ENCODE data around the gene GSTK1. TPM values are rescaled to one million over a fixed set of nuclear protein-coding genes. Genes with fewer than 3 reads are reported as not detected.
A peak's percentile ranks its signal among the peaks of the same experiment; 100 is the strongest.
"Not testable (repeated sequence)": the region's sequence is repeated elsewhere in the genome, so short reads cannot be mapped to it uniquely, and the experiment has no call there.

Gene GSTK1
- total RNA-seq (100 to 1,000 TPM; 182 to 249 (median 234) TPM), polyA plus RNA-seq (280 TPM)
- long read RNA-seq, donor 1, transcript GSTK1-201 (8 exons, 1,044 nt): major isoform, 131 of 187 reads
- long read RNA-seq, donor 1, transcript GSTK1-207 (7 exons, 1,185 nt): minor isoform, 9 of 187 reads
- long read RNA-seq, donor 1, partial matches to known transcripts: 12 of 187 reads
- long read RNA-seq, donor 1, other reads (novel, unspliced or antisense): 32 of 187 reads
- long read RNA-seq, donor 2, transcript GSTK1-201 (8 exons, 1,044 nt): major isoform, 90 of 120 reads
- long read RNA-seq, donor 2, transcript GSTK1-207 (7 exons, 1,185 nt): minor isoform, 5 of 120 reads
- long read RNA-seq, donor 2, transcript GSTK1-202 (7 exons, 888 nt): minor isoform, 5 of 120 reads
- long read RNA-seq, donor 2, partial matches to known transcripts: 6 of 120 reads
- long read RNA-seq, donor 2, other reads (novel, unspliced or antisense): 14 of 120 reads
- long read RNA-seq, donor 3, transcript GSTK1-201 (8 exons, 1,044 nt): major isoform, 174 of 304 reads
- long read RNA-seq, donor 3, transcript GSTK1-207 (7 exons, 1,185 nt): minor isoform, 32 of 304 reads
- long read RNA-seq, donor 3, partial matches to known transcripts: 38 of 304 reads
- long read RNA-seq, donor 3, other reads (novel, unspliced or antisense): 57 of 304 reads
- long read RNA-seq, donor 4, transcript GSTK1-201 (8 exons, 1,044 nt): major isoform, 81 of 130 reads
- long read RNA-seq, donor 4, transcript GSTK1-207 (7 exons, 1,185 nt): minor isoform, 12 of 130 reads
- long read RNA-seq, donor 4, partial matches to known transcripts: 21 of 130 reads
- long read RNA-seq, donor 4, other reads (novel, unspliced or antisense): 13 of 130 reads

GRCh38 chr7:143263266-143264195 is at the start of gene GSTK1:
Gene GSTK1, plus strand, starts transcription at chr7:143263441. Its CDS starts 73 bp downstream, at chr7:143263514.
- intact Hi-C loops (cut with DNase I): loop anchor here in 2 of 4 donors (10.0 kb wide), 2 partner anchors 121 to 151 kb away; partner anchors contain the start of gene ZYX (in 1 of the 2)
- peak; percentile 98 to 99 for ATAC-seq
- H3K4me3 ChIP-seq (ENCODE audit: low read length): peak within 1 kb of the TSS; percentile 75
- no peaks in the 10 kb centered on the region for H3K27me3 ChIP-seq (ENCODE audit: control insufficient read depth, insufficient read depth)
- DNase-seq: peak; percentile 91 to 96 (median 95)
- H3K9me3 ChIP-seq (ENCODE audit: control insufficient read depth, low read length): no peaks in the 10 kb centered on the region
- peak within 1 kb of the TSS; percentile 98 for H3K27ac ChIP-seq (ENCODE audit: low read length)
- H3K4me1 ChIP-seq (ENCODE audit: control insufficient read depth, insufficient read depth, low read length): peaks cover 10% of the 10 kb centered on the region
- under 1% methylated on average over 48 of the region's 48 CpGs for WGBS

DNA sequence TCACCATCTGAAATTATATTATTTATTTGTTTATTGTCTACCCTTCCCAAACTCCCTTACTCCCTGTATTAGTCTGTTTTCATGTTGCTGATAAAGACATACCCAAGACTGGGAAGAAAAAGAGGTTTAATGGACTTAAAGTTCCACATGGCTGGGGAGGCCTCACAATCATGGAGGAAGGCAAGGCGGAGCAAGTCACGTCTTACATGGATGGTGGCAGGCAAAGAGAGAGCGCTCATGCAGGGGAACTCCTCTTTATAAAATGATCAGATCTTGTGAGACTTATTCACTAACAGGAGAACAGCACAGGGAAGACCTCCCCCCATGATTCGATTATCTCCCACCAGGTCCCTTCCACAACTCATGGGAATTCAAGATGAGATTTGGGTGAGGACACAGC is 49.8 kb upstream of the GSTK1 start:
- 94% methylated on average over 4 of the region's 4 CpGs for WGBS
- not testable (repeated sequence) for H3K27me3 ChIP-seq (ENCODE audit: control insufficient read depth, insufficient read depth); H3K27ac ChIP-seq (ENCODE audit: low read length); ATAC-seq; H3K9me3 ChIP-seq (ENCODE audit: control insufficient read depth, low read length); H3K4me1 ChIP-seq (ENCODE audit: control insufficient read depth, insufficient read depth, low read length); DNase-seq; H3K4me3 ChIP-seq (ENCODE audit: low read length)
- intact Hi-C loops (cut with DNase I): loop anchor here in 2 of 4 donors (2.0 to 10.0 kb wide), 3 partner anchors 205 to 359 kb away; partner anchors contain the start of gene EPHB6 (in 1 of the 2)

DNA sequence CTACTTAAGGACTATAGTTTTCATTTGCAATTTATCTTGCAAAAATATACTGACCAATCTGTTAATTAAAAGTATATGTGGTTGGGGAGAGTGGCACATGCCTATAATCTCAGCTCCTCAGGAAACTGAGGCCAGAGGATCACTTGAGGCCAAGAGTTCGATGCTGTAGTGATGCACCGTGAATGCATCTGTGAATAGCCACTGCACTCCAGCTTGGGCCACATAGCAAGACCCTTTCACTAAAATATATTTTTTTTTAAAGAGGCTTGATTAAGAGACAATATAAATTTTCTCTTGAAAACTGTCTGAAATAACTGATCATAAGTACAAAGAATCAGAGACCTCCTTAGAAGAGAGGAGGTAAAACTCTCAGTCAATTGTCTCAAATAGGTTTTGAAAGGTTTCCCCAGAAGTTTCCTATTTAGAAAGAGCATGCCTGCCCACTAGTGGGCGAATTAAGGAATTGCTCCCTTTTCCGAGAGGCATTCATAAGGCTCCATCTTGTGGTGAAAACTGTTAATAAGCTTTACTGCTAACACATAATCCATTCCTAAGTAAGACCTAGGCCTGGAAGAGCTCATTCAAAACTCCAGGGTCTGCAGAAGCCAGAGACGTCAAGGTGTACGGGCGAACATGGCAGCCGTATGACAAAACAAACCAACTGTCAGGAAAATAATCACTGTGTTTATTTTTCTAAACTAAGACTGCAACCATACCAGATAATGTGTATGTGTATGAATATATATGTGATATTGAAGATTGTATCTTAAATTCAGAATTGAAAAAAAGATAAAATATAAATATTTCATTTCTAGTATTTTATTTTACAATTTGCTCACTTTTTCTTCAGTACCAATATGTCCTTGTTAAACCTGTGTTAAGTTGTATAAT is 48.2 kb upstream of the GSTK1 start:
- intact Hi-C loops (cut with DNase I): loop anchor here (1.0 to 10.0 kb wide), 5 partner anchors 207 to 360 kb away; partner anchors contain the start of gene EPHB6 (in 2 of the 4)
- ATAC-seq (peak; percentile 68 to 70), DNase-seq (peak in 2 of 3 donors; percentile 14 to 36)
- H3K4me3 ChIP-seq (ENCODE audit: low read length): no peak overlapping the region
- no peaks in the 10 kb centered on the region for H3K9me3 ChIP-seq (ENCODE audit: control insufficient read depth, low read length)
- 20% methylated on average over 8 of the region's 8 CpGs for WGBS
- H3K4me1 ChIP-seq (ENCODE audit: control insufficient read depth, insufficient read depth, low read length): no peaks in the 10 kb centered on the region
- no peaks in the 10 kb centered on the region for H3K27me3 ChIP-seq (ENCODE audit: control insufficient read depth, insufficient read depth)
- H3K27ac ChIP-seq (ENCODE audit: low read length): no peak overlapping the region

GRCh38 chr7:143216151-143216550 is 47.1 kb upstream of the GSTK1 start:
- 86% methylated on average over 6 of the region's 6 CpGs for whole genome bisulfite sequencing
- ATAC-seq: no peak
- Histone ChIP-seq H3K4me3 (ENCODE audit: low read length) (no peak overlapping the region), H3K27ac (ENCODE audit: low read length) (no peak overlapping the region), H3K4me1 (ENCODE audit: control insufficient read depth, insufficient read depth, low read length) (no peaks in the 10 kb centered on the region), H3K9me3 (ENCODE audit: control insufficient read depth, low read length) (no peaks in the 10 kb centered on the region), H3K27me3 (ENCODE audit: control insufficient read depth, insufficient read depth) (no peaks in the 10 kb centered on the region)
- no peak for DNase-seq
- intact Hi-C loops (cut with DNase I): loop anchor here (5.0 to 10.0 kb wide), 4 partner anchors 209 to 361 kb away; partner anchors contain the start of gene EPHB6 (in 2 of the 4)

DNA sequence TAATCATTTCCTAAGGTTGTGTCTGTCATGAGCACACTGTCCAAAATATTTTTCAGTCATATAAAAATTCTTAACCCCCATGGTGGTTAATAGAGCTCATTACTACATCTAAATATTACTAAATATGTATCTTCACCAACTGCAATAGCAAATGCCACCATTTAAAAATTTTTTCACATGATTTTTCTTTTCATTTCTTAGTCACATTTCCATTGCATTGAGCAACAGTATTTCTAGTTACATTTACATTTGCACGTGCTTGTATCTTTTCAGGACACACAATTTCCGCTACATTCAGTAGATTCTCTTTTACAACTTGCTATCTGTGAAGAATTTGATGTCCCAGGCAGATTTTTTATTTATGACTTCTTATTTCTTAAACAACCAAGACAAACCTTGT is 46.6 kb upstream of the GSTK1 start:
- intact Hi-C loops (cut with DNase I): loop anchor here (5.0 to 10.0 kb wide), 4 partner anchors 209 to 362 kb away; partner anchors contain the start of gene EPHB6 (in 2 of the 4)

GRCh38 chr7:143217806-143218205 is 45.4 kb upstream of the GSTK1 start:
- Histone ChIP-seq H3K4me1 (ENCODE audit: control insufficient read depth, insufficient read depth, low read length) (no peaks in the 10 kb centered on the region), H3K4me3 (ENCODE audit: low read length) (no peak overlapping the region), H3K27ac (ENCODE audit: low read length) (no peak overlapping the region), H3K9me3 (ENCODE audit: control insufficient read depth, low read length) (no peaks in the 10 kb centered on the region), H3K27me3 (ENCODE audit: control insufficient read depth, insufficient read depth) (no peaks in the 10 kb centered on the region)
- DNase-seq: no peak
- intact Hi-C loops (cut with DNase I): loop anchor here (5.0 to 10.0 kb wide), 4 partner anchors 211 to 363 kb away; partner anchors contain the start of gene EPHB6 (in 2 of the 4)
- no peak for ATAC-seq
- WGBS: 75% methylated on average over 2 of the region's 2 CpGs

More for the DNA sequence above, 46.6 kb upstream of the GSTK1 start:
- Histone ChIP-seq H3K27me3 (ENCODE audit: control insufficient read depth, insufficient read depth) (no peaks in the 10 kb centered on the region), H3K9me3 (ENCODE audit: control insufficient read depth, low read length) (no peaks in the 10 kb centered on the region), H3K4me1 (ENCODE audit: control insufficient read depth, insufficient read depth, low read length) (no peaks in the 10 kb centered on the region), H3K4me3 (ENCODE audit: low read length) (no peak overlapping the region), H3K27ac (ENCODE audit: low read length) (no peak overlapping the region)
- WGBS: 88% methylated on average over 2 of the region's 2 CpGs
- ATAC-seq (no peak), DNase-seq (no peak)

DNA sequence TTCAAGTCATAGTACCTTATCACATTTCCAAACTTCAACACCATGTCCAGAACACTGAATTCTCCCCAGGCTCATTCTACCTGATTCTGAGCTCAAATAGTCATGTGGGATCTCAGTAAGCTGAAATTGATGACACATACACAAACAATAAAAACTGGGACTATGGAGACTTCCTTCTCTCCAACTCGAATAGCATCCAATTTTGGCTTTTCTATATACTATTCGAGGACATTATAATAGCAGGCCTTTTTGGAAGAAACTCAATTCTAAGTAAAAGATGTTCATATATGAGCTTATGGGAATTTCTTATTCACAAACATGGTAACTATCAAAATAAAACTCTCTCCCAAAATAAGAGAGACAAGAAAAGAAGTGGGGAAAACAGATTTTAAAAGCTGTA is 42.0 kb upstream of the GSTK1 start:
- Histone ChIP-seq H3K4me1 (ENCODE audit: control insufficient read depth, insufficient read depth, low read length) (no peaks in the 10 kb centered on the region), H3K27me3 (ENCODE audit: control insufficient read depth, insufficient read depth) (no peaks in the 10 kb centered on the region), H3K27ac (ENCODE audit: low read length) (no peak overlapping the region), H3K9me3 (ENCODE audit: control insufficient read depth, low read length) (no peaks in the 10 kb centered on the region), H3K4me3 (ENCODE audit: low read length) (no peak overlapping the region)
- intact Hi-C loops (cut with DNase I): no loop called here
- ATAC-seq: no peak
- DNase-seq: no peak
- 62% methylated on average over 2 of the region's 2 CpGs for WGBS

DNA sequence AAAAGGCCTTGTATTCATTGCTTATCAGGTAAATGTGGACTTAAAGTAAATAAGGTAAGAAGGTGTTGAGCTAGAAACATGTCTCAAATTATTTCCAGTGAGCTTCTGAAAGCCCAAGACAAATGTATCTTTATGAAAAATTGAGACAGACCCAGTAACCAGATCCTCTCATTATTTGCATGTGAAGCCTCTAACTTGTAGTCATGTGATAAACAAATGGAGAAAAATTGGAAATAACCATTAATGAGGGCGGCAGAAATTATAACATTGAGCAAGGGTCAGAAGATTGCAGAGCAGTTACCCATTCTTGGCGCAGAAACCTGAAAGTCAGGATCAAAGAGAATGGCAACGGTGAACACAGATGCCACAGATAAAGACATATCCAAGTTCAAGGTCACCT is 41.5 kb upstream of the GSTK1 start, which contains the start of gene TAS2R40:
TSS of gene TAS2R40 (plus strand) at position 301 of the 400 bp plus-strand sequence. CDS start at position 343, 42 bp downstream.
- H3K27me3 ChIP-seq (ENCODE audit: control insufficient read depth, insufficient read depth): no peaks in the 10 kb centered on the region
- no peaks in the 10 kb centered on the region for H3K4me1 ChIP-seq (ENCODE audit: control insufficient read depth, insufficient read depth, low read length)
- H3K4me3 ChIP-seq (ENCODE audit: low read length): no peak within 1 kb of the TSS
- DNase-seq (no peak), ATAC-seq (no peak)
- H3K9me3 ChIP-seq (ENCODE audit: control insufficient read depth, low read length): no peaks in the 10 kb centered on the region
- WGBS: 87% methylated on average over 3 of the region's 3 CpGs
- H3K27ac ChIP-seq (ENCODE audit: low read length): no peak within 1 kb of the TSS
- intact Hi-C loops (cut with DNase I): no loop called here

- 81% methylated on average over 7 of the region's 7 CpGs for WGBS
- Histone ChIP-seq H3K27ac (ENCODE audit: low read length) (no peak overlapping the region), H3K4me1 (ENCODE audit: control insufficient read depth, insufficient read depth, low read length) (no peaks in the 10 kb centered on the region), H3K4me3 (ENCODE audit: low read length) (no peak overlapping the region), H3K9me3 (ENCODE audit: control insufficient read depth, low read length) (no peaks in the 10 kb centered on the region), H3K27me3 (ENCODE audit: control insufficient read depth, insufficient read depth) (no peaks in the 10 kb centered on the region)
- ATAC-seq (peak; percentile 33 to 59), DNase-seq (peak; percentile 19 to 61 (median 52))
- intact Hi-C loops (cut with DNase I): no loop called here
Measured at GRCh38 chr7:143222782-143223181, 40.5 kb upstream of the GSTK1 start.

Measured in right cardiac atrium (tissue), 5 donors.